IMR-90 (cell line): ENCODE results near the gene PAWR. TPM values are rescaled to one million over a fixed set of nuclear protein-coding genes. Genes with fewer than 3 reads are reported as not detected.

Experiments
- ATAC-seq: fragments of 200-7000 bp; cut with Tn5 transposase; 2 replicates; pipeline ENCODE4 v1.9.1; 2020; ENCODE audit warnings: low read depth, mild to moderate bottlenecking, moderate library complexity
- BruUV-seq: library from RNA; stranded (reverse); fragments of 400-500 nt; replicated peaks from 2 replicates; lab custom pipeline; 2021; lab: Mats Ljungman, UMichigan
- CTCF ChIA-PET: fragments of 300-600 bp; formaldehyde crosslinking; extraction: SDS; loops from one replicate; lab custom pipeline; 2021; ENCODE audit warnings: antibody characterized with exemption; lab: Yijun Ruan, JAX
- POLR2A ChIA-PET: fragments of 300-600 bp; sonication (Branson Sonifier 250); formaldehyde crosslinking; loops from one replicate; lab custom pipeline; 2022; ENCODE audit warnings: antibody characterized with exemption; ENCODE audit not compliant: unreplicated experiment; lab: Charles Lee
- DNase-seq: peaks from one replicate; pipeline ENCODE4 v3.0.0; 2013
- H2AFZ ChIP-seq: replicated peaks from 2 replicates; pipeline ENCODE3; 2013; ENCODE audit warnings: low read length, mild to moderate bottlenecking; ENCODE audit not compliant: poor library complexity
- H2AK5ac ChIP-seq: 2 replicates; pipeline ENCODE4 v1.6.1; 2013; ENCODE audit warnings: low read depth, low read length, inconsistent platforms
- H2AK9ac ChIP-seq: replicated peaks from 2 replicates; pipeline ENCODE3; 2013; ENCODE audit warnings: mild to moderate bottlenecking, low read depth, low read length, moderate library complexity; ENCODE audit not compliant: poor library complexity
- H2BK120ac ChIP-seq: 2 replicates; pipeline ENCODE4 v1.6.1; 2013; ENCODE audit warnings: low read depth, low read length, inconsistent platforms
- H2BK15ac ChIP-seq: 3 replicates; pipeline ENCODE4 v1.6.1; 2013; ENCODE audit warnings: low read depth, low read length, inconsistent platforms
- H2BK20ac ChIP-seq: 2 replicates; pipeline ENCODE4 v1.6.1; 2013; ENCODE audit warnings: low read depth, mild to moderate bottlenecking, inconsistent platforms, low read length, moderate library complexity
- H2BK5ac ChIP-seq: 2 replicates; pipeline ENCODE4 v1.6.1; 2013; ENCODE audit warnings: mild to moderate bottlenecking, low read depth, low read length, inconsistent platforms; ENCODE audit not compliant: poor library complexity, severe bottlenecking
- H3K14ac ChIP-seq: replicated peaks from 2 replicates; pipeline ENCODE4 v1.6.1; 2013; ENCODE audit warnings: low read depth, low read length, inconsistent platforms
- H3K18ac ChIP-seq: 2 replicates; pipeline ENCODE4 v1.6.1; 2013; ENCODE audit warnings: low read depth, low read length, control low read depth
- H3K23ac ChIP-seq: 2 replicates; pipeline ENCODE4 v1.6.1; 2013; ENCODE audit warnings: low read depth, low read length, inconsistent platforms
- H3K27ac ChIP-seq: 2 replicates; pipeline ENCODE4 v1.5.1; 2013; ENCODE audit warnings: mild to moderate bottlenecking, control low read depth, low read length; ENCODE audit not compliant: insufficient read depth
- H3K27me3 ChIP-seq: 2 replicates; pipeline ENCODE4 v1.6.1; 2013; ENCODE audit warnings: low read length; ENCODE audit not compliant: control insufficient read depth, insufficient read depth
- H3K36me3 ChIP-seq: 2 replicates; pipeline ENCODE4 v1.6.1; 2013; ENCODE audit warnings: low read length, mixed read lengths; ENCODE audit not compliant: control insufficient read depth, insufficient read depth
- H3K4ac ChIP-seq: 2 replicates; pipeline ENCODE4 v1.6.1; 2013; ENCODE audit warnings: low read depth, low read length, inconsistent platforms
- H3K4me1 ChIP-seq: 2 replicates; pipeline ENCODE4 v1.6.1; 2013; ENCODE audit warnings: low read length, mixed read lengths; ENCODE audit not compliant: control insufficient read depth, insufficient read depth
- H3K4me2 ChIP-seq: 2 replicates; pipeline ENCODE4 v1.6.1; 2013; ENCODE audit warnings: low read depth, mild to moderate bottlenecking, control low read depth, low read length, moderate library complexity
- H3K4me3 ChIP-seq: 2 replicates; pipeline ENCODE4 v1.5.1; 2013; ENCODE audit warnings: low read depth, mild to moderate bottlenecking, control low read depth, low read length, moderate library complexity; ENCODE audit not compliant: insufficient read depth
- H3K56ac ChIP-seq: 2 replicates; pipeline ENCODE4 v1.6.1; 2013; ENCODE audit warnings: low read length, inconsistent platforms; ENCODE audit not compliant: insufficient read depth; ENCODE audit errors: extremely low read depth
- H3K79me1 ChIP-seq, 2 experiments: 2 replicates each; pipeline ENCODE4 v1.6.1; 2013; ENCODE audit warnings: low read length in 2 of 2, inconsistent platforms in 1 of 2, low read depth in 1 of 2
- H3K9ac ChIP-seq: 2 replicates; pipeline ENCODE4 v1.6.1; 2013; ENCODE audit warnings: low read depth, low read length, control low read depth
- H3K9me1 ChIP-seq: 2 replicates; pipeline ENCODE4 v1.6.1; 2013; ENCODE audit warnings: low read length, inconsistent platforms; ENCODE audit not compliant: insufficient read depth
- H3K9me3 ChIP-seq: 2 replicates; pipeline ENCODE4 v1.6.1; 2013; ENCODE audit warnings: low read length; ENCODE audit not compliant: control insufficient read depth, insufficient read depth
- H4K20me1 ChIP-seq: 2 replicates; pipeline ENCODE4 v1.6.1; 2013; ENCODE audit warnings: low read length, inconsistent platforms; ENCODE audit not compliant: insufficient read depth
- H4K5ac ChIP-seq: 2 replicates; pipeline ENCODE4 v1.6.1; 2013; ENCODE audit warnings: mild to moderate bottlenecking, low read depth, low read length, control low read depth
- H4K8ac ChIP-seq, 2 experiments: 2 replicates each; pipeline ENCODE4 v1.6.1; 2013; ENCODE audit warnings: low read depth in 2 of 2, low read length in 2 of 2, control low read depth in 1 of 2, inconsistent platforms in 1 of 2
- H4K91ac ChIP-seq: 2 replicates; pipeline ENCODE4 v1.6.1; 2013; ENCODE audit warnings: low read depth, low read length, inconsistent platforms; ENCODE audit not compliant: insufficient read depth
- BHLHE40 ChIP-seq: fragments of 150-350 bp; IDR thresholded peaks from 2 replicates; pipeline ENCODE4 v1.6.1; 2016; ENCODE audit warnings: mild to moderate bottlenecking, low read depth, low read length
- CHD1 ChIP-seq: IDR thresholded peaks from 2 replicates; pipeline ENCODE4 v1.6.1; 2012; ENCODE audit warnings: low read depth, low read length, improper control_type of control experiment
- MAFK ChIP-seq: IDR thresholded peaks from 2 replicates; pipeline ENCODE4 v1.6.1; 2012; ENCODE audit warnings: low read depth, low read length, improper control_type of control experiment
- MAZ ChIP-seq: IDR thresholded peaks from 2 replicates; pipeline ENCODE4 v1.6.1; 2012; ENCODE audit warnings: low read depth, mild to moderate bottlenecking, low read length, improper control_type of control experiment, moderate library complexity, borderline replicate concordance
- MXI1 ChIP-seq: IDR thresholded peaks from 2 replicates; pipeline ENCODE4 v1.6.1; 2012; ENCODE audit warnings: low read depth, mild to moderate bottlenecking, low read length, moderate library complexity, borderline replicate concordance
- POLR2A ChIP-seq: IDR thresholded peaks from 2 replicates; pipeline ENCODE4 v1.6.1; 2012; ENCODE audit warnings: mild to moderate bottlenecking, low read depth, low read length
- RAD21 ChIP-seq: IDR thresholded peaks from 2 replicates; pipeline ENCODE4 v1.6.1; 2012; ENCODE audit warnings: low read length, improper control_type of control experiment
- WGBS, 2 experiments: methylation state at CpG; one replicate each; pipeline versions ENCODE4 v1.1.5 to v1.1.7; 2013; ENCODE audit warnings: missing lambda C conversion rate in 2 of 2; ENCODE audit not compliant: insufficient read length in 1 of 2; ENCODE audit errors: extremely low coverage in 2 of 2; 5-methylcytosine and 5-hydroxymethylcytosine counted together
- dilution Hi-C: fragments of 300-500 bp; cut with HindIII; formaldehyde crosslinking; loops from one replicate; pipeline ENCODE4 v1.14.3; 2018; ENCODE audit warnings: low sequenced_read_pairs; ENCODE audit not compliant: unreplicated experiment
- in situ Hi-C: fragments of 300-500 bp; cut with MboI; formaldehyde crosslinking; loops from 3 replicates; pipeline ENCODE4 v1.14.3; 2019; ENCODE audit warnings: low sequenced_read_pairs, inconsistent platforms, mixed read lengths
- intact Hi-C: fragments of 100-400 bp; cut with micrococcal nuclease; formaldehyde crosslinking; loops from 2 replicates; pipeline ENCODE4 v1.10.0; 2022
- polyA plus RNA-seq, 3 experiments: library from polyadenylated mRNA; depleted of rRNA; stranded (reverse); fragments of >200 nt; gene quantifications; 2 replicates each; pipeline ENCODE4 v1.2.3, GENCODE V29; 2012; ENCODE audit warnings: low replicate concordance in 1 of 3
- total RNA-seq: library from RNA; depleted of rRNA; stranded (reverse); fragments of >200 nt; gene quantifications from 2 replicates; pipeline ENCODE4 v1.2.3, GENCODE V29; 2012
- TF ChIP-seq, protein P1 (sequence below): fragments of 150-350 bp; IDR thresholded peaks from 2 replicates; pipeline ENCODE4 v1.6.1; 2017; ENCODE audit warnings: mild to moderate bottlenecking, antibody characterized with exemption, low read length, low read depth

PAWR gene
- total and polyA plus RNA-seq, 2 of the 4 experiments (the other 2 are of a cell fraction): 13.2 to 13.6 TPM

- Histone ChIP-seq H3K27ac (peak overlapping the region; percentile 72), H3K14ac (peak overlapping the region; percentile 93), H2AK9ac (peak overlapping the region; percentile 12), H3K56ac (peak overlapping the region; percentile 20; the same call in 1 of the 2 replicates), H3K18ac (peak overlapping the region; percentile 87; the same call in 1 of the 2 replicates), H3K9me1 (peaks cover 4% of the 10 kb centered on the region; the same call in 1 of the 2 replicates), H2BK120ac (peak overlapping the region; percentile 97), H2BK20ac (peak overlapping the region; percentile 99), H3K9me3 (no peaks in the 10 kb centered on the region), H2BK5ac (peak overlapping the region; percentile 95), H3K4me2 (peak overlapping the region; percentile 70; the same call in 1 of the 2 replicates), H3K79me1 (0 out of 4 replicates have a peak, but pooled peaks cover 0 to 6% of the 10 kb centered on the region in 2 experiments), H2AK5ac (peak overlapping the region; percentile 87), H3K27me3 (no peaks in the 10 kb centered on the region), H3K4me3 (no peak overlapping the region), H4K20me1 (no peaks in the 10 kb centered on the region), H4K8ac (peak overlapping the region; percentile 14 to 91), H3K36me3 (no peaks in the 10 kb centered on the region), H3K4ac (peak overlapping the region; percentile 96), H4K5ac (peak overlapping the region; percentile 79), H3K4me1 (peaks cover 19% of the 10 kb centered on the region), H2AFZ (no peak overlapping the region), H2BK15ac (peak overlapping the region; percentile 98; the same call in 2 of the 3 replicates), H4K91ac (peak overlapping the region; percentile 97), H3K9ac (peak overlapping the region; percentile 43; the same call in 1 of the 2 replicates), H3K23ac (peak overlapping the region; percentile 90)
- DNase-seq (no peak), ATAC-seq (peak; percentile 7)
- POLR2A ChIA-PET: no interaction called here
- intact Hi-C loops: loop anchor here (1.0 kb wide), 2 partner anchors 122 to 126 kb away; no protein-coding TSS in a partner anchor
- CTCF ChIA-PET: interaction anchor here (0.9 to 1.6 kb wide), 4 partner anchors 37 to 723 kb away, joined by 3 to 6 read pairs (median 4); no protein-coding TSS in a partner anchor
- in situ Hi-C loops: loop anchor here (5.0 kb wide), 1 partner anchor 139 kb away; no protein-coding TSS in a partner anchor
- dilution Hi-C loops: no loop called here
- WGBS, 2 experiments: no CpG with 5 or more reads among the region's 5 CpGs
- BruUV-seq: no TSS peak
- TF ChIP-seq MXI1: no peak
- TF ChIP-seq, protein P1, sequence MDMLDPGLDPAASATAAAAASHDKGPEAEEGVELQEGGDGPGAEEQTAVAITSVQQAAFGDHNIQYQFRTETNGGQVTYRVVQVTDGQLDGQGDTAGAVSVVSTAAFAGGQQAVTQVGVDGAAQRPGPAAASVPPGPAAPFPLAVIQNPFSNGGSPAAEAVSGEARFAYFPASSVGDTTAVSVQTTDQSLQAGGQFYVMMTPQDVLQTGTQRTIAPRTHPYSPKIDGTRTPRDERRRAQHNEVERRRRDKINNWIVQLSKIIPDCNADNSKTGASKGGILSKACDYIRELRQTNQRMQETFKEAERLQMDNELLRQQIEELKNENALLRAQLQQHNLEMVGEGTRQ: no peak
- TF ChIP-seq BHLHE40: no peak
- no peak for TF ChIP-seq RAD21
- TF ChIP-seq MAFK: no peak
- TF ChIP-seq CHD1: no peak
- TF ChIP-seq POLR2A: no peak
- TF ChIP-seq MAZ: no peak
Measured at GRCh38 chr12:79546466-79547043, 144.2 kb downstream of the PAWR start.
